HEK293T (cell line): ENCODE results near the gene ZFP1.
"Not testable (repeated sequence)": the region's sequence is repeated elsewhere in the genome, so short reads cannot be mapped to it uniquely, and the experiment has no call there.

Experiments
- CTCF ChIA-PET: fragments of 350-600 bp; formaldehyde crosslinking; extraction: SDS; loops from one replicate; lab custom pipeline; 2021; ENCODE audit warnings: antibody characterized with exemption, inconsistent platforms; lab: Yijun Ruan, JAX
- POLR2A ChIA-PET: fragments of 350-600 bp; formaldehyde crosslinking; extraction: SDS; loops from one replicate; lab custom pipeline; 2020; ENCODE audit warnings: antibody characterized with exemption, inconsistent platforms; lab: Yijun Ruan, JAX
- DNase-seq: peaks from one replicate; pipeline ENCODE4 v3.0.0; 2012; ENCODE audit warnings: mixed read lengths; ENCODE audit errors: extremely low spot score
- ARNT ChIP-seq: fragments of 450-650 bp; IDR thresholded peaks from 2 replicates; pipeline ENCODE4 v1.6.1; 2017; ENCODE audit warnings: mild to moderate bottlenecking
- BHLHE40 ChIP-seq: fragments of 450-650 bp; IDR thresholded peaks from 2 replicates; pipeline ENCODE4 v1.6.1; 2016; ENCODE audit warnings: mild to moderate bottlenecking, moderate library complexity, borderline replicate concordance
- CTBP1 ChIP-seq: fragments of 450-650 bp; IDR thresholded peaks from 2 replicates; pipeline ENCODE4 v1.6.1; 2016; ENCODE audit warnings: borderline replicate concordance
- ELF4 ChIP-seq: fragments of 450-650 bp; IDR thresholded peaks from 2 replicates; pipeline ENCODE4 v1.6.1; 2017; ENCODE audit warnings: antibody characterized with exemption
- FOXA1 ChIP-seq: fragments of 450-650 bp; IDR thresholded peaks from 2 replicates; pipeline ENCODE4 v1.6.1; 2016; ENCODE audit warnings: mild to moderate bottlenecking
- FOXK2 ChIP-seq: fragments of 450-650 bp; IDR thresholded peaks from 2 replicates; pipeline ENCODE4 v1.6.1; 2016; ENCODE audit warnings: mild to moderate bottlenecking
- FOXM1 ChIP-seq: fragments of 450-650 bp; IDR thresholded peaks from 2 replicates; pipeline ENCODE4 v1.6.1; 2017; ENCODE audit warnings: mild to moderate bottlenecking, borderline replicate concordance
- HDGF ChIP-seq: fragments of 450-650 bp; IDR thresholded peaks from 2 replicates; pipeline ENCODE4 v1.6.1; 2017; ENCODE audit warnings: antibody characterized with exemption, borderline replicate concordance
- L3MBTL2 ChIP-seq: fragments of 450-650 bp; conservative IDR thresholded peaks from 2 replicates; pipeline ENCODE4 v1.6.1; 2016; ENCODE audit warnings: mild to moderate bottlenecking
- LEF1 ChIP-seq: fragments of 450-650 bp; IDR thresholded peaks from 2 replicates; pipeline ENCODE4 v1.6.1; 2017; ENCODE audit warnings: mild to moderate bottlenecking, borderline replicate concordance
- NFRKB ChIP-seq: fragments of 450-650 bp; IDR thresholded peaks from 2 replicates; pipeline ENCODE4 v1.6.1; 2016; ENCODE audit warnings: mild to moderate bottlenecking, moderate library complexity
- SP1 ChIP-seq: fragments of 450-650 bp; IDR thresholded peaks from 2 replicates; pipeline ENCODE4 v1.6.1; 2017
- SUZ12 ChIP-seq: fragments of 450-650 bp; IDR thresholded peaks from 2 replicates; pipeline ENCODE4 v1.6.1; 2016; ENCODE audit warnings: mild to moderate bottlenecking
- TARDBP ChIP-seq: fragments of 450-650 bp; IDR thresholded peaks from 2 replicates; pipeline ENCODE4 v1.6.1; 2016
- ZNF384 ChIP-seq: fragments of 450-650 bp; IDR thresholded peaks from 2 replicates; pipeline ENCODE4 v1.6.1; 2016
- TF ChIP-seq, protein P1 (sequence below): fragments of 450-650 bp; IDR thresholded peaks from 2 replicates; pipeline ENCODE4 v1.6.1; 2016

Gene ZFP1

DNA sequence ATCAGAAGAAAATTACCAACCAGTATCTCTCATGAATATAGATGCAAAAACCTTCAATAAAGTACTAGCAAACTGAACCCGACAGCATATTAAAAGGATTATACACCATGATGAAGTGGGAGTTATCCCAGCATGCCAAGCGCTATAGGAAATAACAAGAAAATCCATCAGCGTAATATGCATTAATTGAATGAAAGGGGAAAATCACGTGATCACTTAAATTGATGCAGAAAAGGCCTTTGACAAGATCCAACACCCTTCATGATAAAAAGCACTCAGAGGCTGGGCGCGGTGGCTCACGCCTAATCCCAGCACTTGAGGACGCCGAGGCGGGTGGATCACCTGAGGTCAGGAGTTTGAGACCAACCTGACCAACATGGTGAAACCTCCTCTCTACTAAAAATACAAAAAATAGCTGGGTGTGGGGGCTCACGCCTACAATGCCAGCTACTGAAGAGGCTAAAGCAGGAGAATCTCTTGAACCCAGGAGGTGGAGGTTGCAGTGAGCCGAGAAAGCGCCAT lies 53.8 kb downstream of the ZFP1 start:
- no peak for DNase-seq
- POLR2A ChIA-PET: no interaction called here

GRCh38 chr16:75203096-75203495 lies 54.8 kb downstream of the ZFP1 start:
- no peak for DNase-seq
- ChIA-PET POLR2A (interaction anchor here (0.6 kb wide), 1 partner anchor 63 kb away, joined by 3 read pairs; no protein-coding TSS in a partner anchor), CTCF (no interaction called here)
- no peak for TF ChIP-seq ELF4
- TF ChIP-seq SUZ12: no peak
- TF ChIP-seq BHLHE40: no peak
- TF ChIP-seq L3MBTL2: no peak
- no peak for TF ChIP-seq TARDBP
- no peak for TF ChIP-seq FOXK2
- no peak for TF ChIP-seq NFRKB
- no peak for TF ChIP-seq ZNF384
- no peak for TF ChIP-seq CTBP1
- no peak for TF ChIP-seq ARNT
- TF ChIP-seq LEF1: no peak
- no peak for TF ChIP-seq SP1
- no peak for TF ChIP-seq FOXM1

More for the DNA sequence above, 53.8 kb downstream of the ZFP1 start:
- CTCF ChIA-PET: no interaction called here
- no peak for TF ChIP-seq LEF1

DNA sequence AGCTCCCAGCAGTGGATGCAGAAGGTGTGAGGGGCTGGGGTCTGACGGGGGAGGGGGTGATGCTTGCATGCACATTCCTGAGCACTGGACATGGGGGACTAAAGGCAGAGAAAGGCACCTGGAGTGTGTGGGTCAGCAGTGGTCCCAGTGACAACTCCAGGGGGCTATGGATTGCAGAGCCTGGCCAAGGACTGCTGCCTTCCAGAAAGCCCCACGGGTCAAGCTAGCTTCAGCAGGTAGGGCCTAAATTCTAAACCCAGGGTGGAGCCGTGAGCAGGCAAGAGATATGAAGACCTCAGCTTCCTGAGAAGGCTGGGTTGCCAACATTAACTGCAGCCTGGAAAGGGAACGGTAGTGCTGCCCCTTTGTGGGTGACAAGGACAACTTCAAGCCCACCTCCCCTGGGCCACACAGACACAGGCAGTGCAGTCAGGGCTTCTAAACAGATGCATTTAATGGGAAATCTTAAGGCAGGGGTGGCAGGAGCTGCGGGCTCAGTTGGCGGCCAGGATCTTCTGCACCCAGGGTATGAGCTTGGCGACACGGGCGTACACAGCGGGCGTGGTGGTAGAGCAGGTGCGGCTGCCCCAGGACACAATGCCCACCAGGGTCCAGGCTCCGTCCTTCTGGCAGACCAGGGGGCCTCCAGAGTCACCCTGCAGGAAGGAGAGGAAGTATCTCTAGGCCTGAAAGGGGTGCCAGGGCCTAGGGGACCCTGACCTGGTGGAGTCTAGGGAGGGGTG lies 55.5 kb downstream of the ZFP1 start:
- no peak for DNase-seq
- ChIA-PET CTCF (no interaction called here), POLR2A (interaction anchor here (0.6 kb wide), 1 partner anchor 62 kb away, joined by 3 read pairs; no protein-coding TSS in a partner anchor)
- TF ChIP-seq TARDBP: no peak
- TF ChIP-seq FOXA1: no peak
- TF ChIP-seq SP1: no peak
- no peak for TF ChIP-seq CTBP1

DNA sequence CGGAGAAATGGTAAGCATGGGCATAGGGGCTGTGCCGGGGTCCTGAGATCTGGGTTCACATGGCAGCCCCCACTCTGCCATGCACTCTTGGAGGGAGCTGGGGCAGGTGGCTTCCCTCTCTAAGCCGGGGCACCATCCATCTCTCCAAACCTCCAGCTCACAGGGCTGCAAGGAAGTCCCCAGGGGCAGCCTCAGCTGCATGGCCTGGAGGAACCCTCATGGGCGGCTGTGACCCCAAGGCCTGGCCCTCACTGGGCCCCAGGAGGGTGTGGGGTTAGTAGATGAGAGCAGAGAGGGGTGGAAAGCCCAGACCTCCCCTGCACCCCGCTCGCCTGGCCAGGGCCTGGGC lies 56.1 kb downstream of the ZFP1 start:
- ChIA-PET POLR2A (no interaction called here), CTCF (no interaction called here)
- DNase-seq: no peak
- TF ChIP-seq CTBP1: no peak
- no peak for TF ChIP-seq SP1
- no peak for TF ChIP-seq FOXM1
- no peak for TF ChIP-seq TARDBP
- no peak for TF ChIP-seq BHLHE40
- no peak for TF ChIP-seq HDGF
- TF ChIP-seq ARNT: no peak
- no peak for TF ChIP-seq LEF1
- no peak for TF ChIP-seq SUZ12
- no peak for TF ChIP-seq ELF4
- no peak for TF ChIP-seq FOXA1
- TF ChIP-seq L3MBTL2: no peak
- TF ChIP-seq, protein P1, sequence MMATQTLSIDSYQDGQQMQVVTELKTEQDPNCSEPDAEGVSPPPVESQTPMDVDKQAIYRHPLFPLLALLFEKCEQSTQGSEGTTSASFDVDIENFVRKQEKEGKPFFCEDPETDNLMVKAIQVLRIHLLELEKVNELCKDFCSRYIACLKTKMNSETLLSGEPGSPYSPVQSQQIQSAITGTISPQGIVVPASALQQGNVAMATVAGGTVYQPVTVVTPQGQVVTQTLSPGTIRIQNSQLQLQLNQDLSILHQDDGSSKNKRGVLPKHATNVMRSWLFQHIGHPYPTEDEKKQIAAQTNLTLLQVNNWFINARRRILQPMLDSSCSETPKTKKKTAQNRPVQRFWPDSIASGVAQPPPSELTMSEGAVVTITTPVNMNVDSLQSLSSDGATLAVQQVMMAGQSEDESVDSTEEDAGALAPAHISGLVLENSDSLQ: no peak
- TF ChIP-seq NFRKB: no peak
- no peak for TF ChIP-seq ZNF384
- TF ChIP-seq FOXK2: no peak

GRCh38 chr16:75204905-75205304 lies 56.6 kb downstream of the ZFP1 start:
- DNase-seq, CTCF ChIA-PET, POLR2A ChIA-PET: not testable (repeated sequence)

DNA sequence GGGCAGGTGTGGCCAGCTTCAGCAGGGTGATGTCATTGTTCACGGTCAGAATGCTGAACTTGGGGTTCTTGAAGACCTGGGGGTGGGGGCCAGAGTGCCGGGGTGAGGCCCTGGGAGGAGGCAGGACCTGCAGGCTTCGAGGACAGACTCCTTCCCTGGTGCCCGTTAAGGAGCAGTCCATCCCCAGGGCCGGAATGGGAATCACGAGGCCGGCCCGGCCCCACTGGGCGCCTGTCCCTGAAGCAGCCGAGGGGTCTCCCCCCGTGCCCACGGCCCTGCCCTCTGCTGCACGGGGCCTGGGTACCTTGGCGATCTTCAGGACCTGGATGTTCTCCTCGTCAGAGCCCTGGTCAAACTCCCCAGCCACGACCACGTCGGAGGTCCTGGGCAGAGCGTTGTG lies 57.1 kb downstream of the ZFP1 start:
- POLR2A ChIA-PET, CTCF ChIA-PET, DNase-seq: not testable (repeated sequence)

- POLR2A ChIA-PET, CTCF ChIA-PET: not testable (repeated sequence)
These were observed 57.8 kb downstream of the ZFP1 start for GRCh38 chr16:75205961-75206748.

GRCh38 chr16:75206749-75207451 lies 58.6 kb downstream of the ZFP1 start, which contains the start of gene CTRB2:
CTRB2 (minus strand) TSS chr16:75207161; CDS start chr16:75207141, 20 bp downstream.
- TF ChIP-seq FOXM1: no peak
- TF ChIP-seq LEF1: no peak
- ChIA-PET CTCF (no interaction called here), POLR2A (no interaction called here)
- no peak for DNase-seq

More at GRCh38 chr16:75205961-75206748, 57.8 kb downstream of the ZFP1 start:
- not testable (repeated sequence) for DNase-seq
